Peyer's patch (tissue), 4 donors: ENCODE results near the gene EID2B. TPM values are rescaled to one million over a fixed set of nuclear protein-coding genes. Genes with fewer than 3 reads are reported as not detected.

Experiments
- DNase-seq, 3 donors: peaks; one replicate each; pipeline ENCODE4 v3.0.0-alpha.2; 2017 to 2019
- H3K27ac ChIP-seq, 4 donors: fragments of 200-600 bp; sonication (generic); one replicate each; pipeline ENCODE4 v1.5.1; 2016 to 2019
- H3K27me3 ChIP-seq, 2 donors: fragments of 200-600 bp; sonication (generic); one replicate each; pipeline ENCODE4 v1.5.1; 2019
- H3K36me3 ChIP-seq, 3 donors: fragments of 200-600 bp; sonication (generic); one replicate each; pipeline ENCODE4 v1.5.1; 2016 to 2019
- H3K4me1 ChIP-seq, 4 donors: fragments of 200-600 bp; sonication (generic); one replicate each; pipeline ENCODE4 v1.5.1; 2016 to 2019
- H3K4me3 ChIP-seq, 4 donors: fragments of 200-600 bp; sonication (generic); 1 replicate in 3 of 4; 2 replicates in 1 of 4; pipeline ENCODE4 v1.5.1; 2016 to 2019; ENCODE audit warnings: mild to moderate bottlenecking in 1 of 4
- H3K9me3 ChIP-seq, 4 donors: fragments of 200-600 bp; sonication (generic); one replicate each; pipeline ENCODE4 v1.5.1; 2016 to 2019; ENCODE audit warnings: mild to moderate bottlenecking in 1 of 4
- POLR2A ChIP-seq, 2 donors: fragments of 450-650 bp; IDR thresholded peaks; one replicate each; pipeline ENCODE4 v1.5.1; 2017; ENCODE audit warnings: antibody characterized with exemption in 2 of 2, mild to moderate bottlenecking in 2 of 2, moderate library complexity in 2 of 2
- total RNA-seq, 4 donors: library from RNA; depleted of rRNA; stranded (reverse); fragments of >200 nt; gene quantifications; one replicate each; pipeline ENCODE4 v1.1.0, GENCODE V29; 2016
- TF ChIP-seq, protein P1 (sequence below), 6 experiments: fragments of 450-650 bp in 4 of 6; fragments of 200-600 bp in 2 of 6; sonication (generic) in 1 of 6; IDR thresholded peaks; one replicate each; pipeline ENCODE4 v1.5.1; 2017 to 2019; ENCODE audit warnings: antibody characterized with exemption in 6 of 6, mild to moderate bottlenecking in 3 of 6, moderate library complexity in 1 of 6

The EID2B gene
- total RNA-seq, 4 donors from 2014 or later = 0.35 to 1.7 (median 1.1) TPM; not detected in 1

DNA sequence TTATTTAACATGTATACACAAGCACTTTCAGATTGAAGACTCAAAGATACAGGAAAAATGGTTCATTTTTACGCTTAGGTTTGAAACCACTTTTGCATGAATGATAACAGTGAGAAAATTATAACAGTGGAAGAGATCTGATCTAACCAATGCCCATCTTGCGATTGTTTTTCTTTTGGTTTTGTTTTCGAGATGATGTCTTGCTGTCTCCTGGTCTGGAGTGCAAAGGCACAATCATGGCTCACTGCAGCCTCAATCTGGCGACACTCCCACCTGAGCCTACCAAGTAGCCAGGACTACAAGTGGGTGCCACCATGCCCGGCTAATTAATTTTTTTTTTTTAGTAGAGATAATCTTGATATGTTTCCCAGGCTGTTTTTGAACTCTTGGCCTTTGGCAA lies 17.5 kb upstream of the EID2B start:
- Histone ChIP-seq H3K4me1 (peaks cover 0 to 6% (median 0%) of the 10 kb centered on the region in 4 donors), H3K9me3 (no peaks in the 10 kb centered on the region), H3K4me3 (no peak overlapping the region), H3K27me3 (no peaks in the 10 kb centered on the region), H3K27ac (no peak overlapping the region), H3K36me3 (no peaks in the 10 kb centered on the region)
- TF ChIP-seq, protein P1, sequence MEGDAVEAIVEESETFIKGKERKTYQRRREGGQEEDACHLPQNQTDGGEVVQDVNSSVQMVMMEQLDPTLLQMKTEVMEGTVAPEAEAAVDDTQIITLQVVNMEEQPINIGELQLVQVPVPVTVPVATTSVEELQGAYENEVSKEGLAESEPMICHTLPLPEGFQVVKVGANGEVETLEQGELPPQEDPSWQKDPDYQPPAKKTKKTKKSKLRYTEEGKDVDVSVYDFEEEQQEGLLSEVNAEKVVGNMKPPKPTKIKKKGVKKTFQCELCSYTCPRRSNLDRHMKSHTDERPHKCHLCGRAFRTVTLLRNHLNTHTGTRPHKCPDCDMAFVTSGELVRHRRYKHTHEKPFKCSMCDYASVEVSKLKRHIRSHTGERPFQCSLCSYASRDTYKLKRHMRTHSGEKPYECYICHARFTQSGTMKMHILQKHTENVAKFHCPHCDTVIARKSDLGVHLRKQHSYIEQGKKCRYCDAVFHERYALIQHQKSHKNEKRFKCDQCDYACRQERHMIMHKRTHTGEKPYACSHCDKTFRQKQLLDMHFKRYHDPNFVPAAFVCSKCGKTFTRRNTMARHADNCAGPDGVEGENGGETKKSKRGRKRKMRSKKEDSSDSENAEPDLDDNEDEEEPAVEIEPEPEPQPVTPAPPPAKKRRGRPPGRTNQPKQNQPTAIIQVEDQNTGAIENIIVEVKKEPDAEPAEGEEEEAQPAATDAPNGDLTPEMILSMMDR (IDR thresholded peaks at IDR 0.05) = no peak
- TF ChIP-seq POLR2A (IDR thresholded peaks at IDR 0.05) = no peak
- no peak for DNase-seq

DNA sequence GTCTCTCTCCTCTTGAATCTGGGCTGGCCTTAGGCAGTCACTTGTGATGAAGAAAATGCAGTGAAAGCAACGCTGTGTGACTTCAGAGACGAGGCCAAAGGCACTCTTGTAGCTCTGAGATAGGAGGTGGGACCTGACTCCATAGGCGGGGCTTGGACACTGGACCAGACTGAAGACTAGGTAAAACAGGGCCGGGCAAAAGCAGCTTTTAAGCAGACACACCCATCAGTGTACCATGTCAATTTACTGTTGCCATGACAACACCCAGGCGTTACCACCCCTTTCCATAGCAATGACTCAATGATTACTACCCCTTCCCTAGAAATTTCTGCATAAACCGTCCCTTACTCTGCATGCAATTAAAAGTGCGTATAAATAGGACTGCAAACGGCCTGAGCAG lies 13.9 kb upstream of the EID2B start:
- TF ChIP-seq POLR2A (IDR thresholded peaks at IDR 0.05) = no peak
- TF ChIP-seq, protein P1 (IDR thresholded peaks at IDR 0.05) = no peak

DNA sequence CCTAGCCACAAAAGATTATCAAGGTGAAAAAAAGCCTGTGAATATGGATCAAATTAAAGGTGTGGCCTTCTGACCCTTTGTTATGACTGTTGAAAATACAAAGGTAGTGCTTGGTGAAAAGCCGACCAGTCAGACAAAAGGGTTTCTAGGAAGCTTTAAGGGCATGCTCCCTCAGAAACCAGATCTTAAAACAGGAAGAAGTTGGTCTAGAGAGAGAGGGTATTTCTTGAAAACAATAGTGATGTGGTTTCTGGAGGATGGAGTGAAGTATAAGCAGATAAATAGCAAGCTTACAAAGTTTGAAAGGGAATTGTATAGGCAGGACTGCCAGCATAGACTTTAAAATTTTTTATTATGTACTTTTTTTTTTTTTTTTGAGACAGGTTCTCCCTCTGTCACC lies 12.3 kb upstream of the EID2B start:
- Histone ChIP-seq H3K9me3 (no peaks in the 10 kb centered on the region), H3K27me3 (no peaks in the 10 kb centered on the region), H3K4me3 (no peak overlapping the region), H3K36me3 (no peaks in the 10 kb centered on the region), H3K27ac (no peak overlapping the region), H3K4me1 (no peaks in the 10 kb centered on the region)
- no peak for DNase-seq
- no peak for TF ChIP-seq POLR2A (IDR thresholded peaks at IDR 0.05)
- TF ChIP-seq, protein P1 (IDR thresholded peaks at IDR 0.05) = no peak

More for the DNA sequence above, 13.9 kb upstream of the EID2B start:
- no peak for DNase-seq
- no peak overlapping the region for H3K4me3 ChIP-seq
- H3K36me3 ChIP-seq = no peaks in the 10 kb centered on the region
- no peaks in the 10 kb centered on the region for H3K9me3 ChIP-seq
- peaks cover 0 to under 1% (median 0%) of the 10 kb centered on the region in 4 donors for H3K4me1 ChIP-seq
- H3K27me3 ChIP-seq = no peaks in the 10 kb centered on the region
- no peak overlapping the region for H3K27ac ChIP-seq

DNA sequence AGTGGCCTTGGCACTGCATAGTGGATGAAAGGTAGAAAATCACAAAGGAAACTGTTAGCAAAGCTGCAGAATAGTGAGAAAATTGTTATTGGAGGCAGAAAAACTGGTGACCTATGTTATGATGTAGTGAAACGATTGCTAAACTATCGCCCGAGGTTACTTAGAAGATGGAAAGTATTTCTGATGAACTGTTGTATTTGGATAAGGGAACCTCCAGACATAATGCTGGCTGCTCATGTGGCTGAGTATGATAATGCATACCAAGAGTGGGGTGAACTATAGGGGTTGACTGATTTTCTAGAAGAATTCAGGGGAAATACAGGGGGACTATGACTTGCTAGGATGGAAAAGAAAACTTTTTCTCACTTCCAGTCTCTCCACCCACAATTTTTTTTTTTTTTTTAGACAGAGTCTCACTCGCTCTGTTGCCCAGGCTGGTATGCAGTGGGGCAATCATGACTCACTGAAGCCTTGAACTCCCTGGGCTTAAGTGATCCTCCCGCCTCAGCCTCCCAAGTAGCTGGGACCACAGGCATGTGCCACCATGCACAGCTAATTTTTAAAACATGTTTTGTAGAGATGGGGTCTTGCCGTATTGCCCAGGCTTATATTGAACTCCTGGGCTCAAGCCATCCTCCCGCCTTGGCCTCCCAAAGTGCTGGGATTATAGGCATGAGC lies 11.7 kb upstream of the EID2B start:
- Histone ChIP-seq H3K27me3 (no peaks in the 10 kb centered on the region), H3K4me3 (no peak overlapping the region), H3K4me1 (no peaks in the 10 kb centered on the region), H3K27ac (no peak overlapping the region), H3K9me3 (no peaks in the 10 kb centered on the region), H3K36me3 (no peaks in the 10 kb centered on the region)
- DNase-seq = no peak
- TF ChIP-seq, protein P1 (IDR thresholded peaks at IDR 0.05) = no peak
- TF ChIP-seq POLR2A (IDR thresholded peaks at IDR 0.05) = no peak

DNA sequence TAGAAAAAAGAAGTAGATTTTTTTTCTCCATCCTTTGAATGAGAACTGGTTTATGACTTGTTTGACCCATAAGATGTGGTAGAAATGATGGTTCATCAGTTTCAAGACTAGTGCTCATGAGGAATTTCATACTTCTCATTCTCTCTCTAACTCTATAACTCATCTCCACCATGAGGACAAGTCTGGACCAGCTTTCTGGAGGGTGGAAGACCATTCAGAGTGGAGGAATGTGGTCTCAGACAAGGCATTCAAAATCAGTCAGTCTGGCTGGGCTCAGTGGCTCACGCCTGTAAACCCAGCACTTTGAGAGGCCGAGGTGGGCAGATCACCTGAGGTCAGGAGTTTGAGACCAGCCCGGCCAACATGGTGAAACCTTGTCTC lies 10.8 kb upstream of the EID2B start:
- H3K27ac ChIP-seq = no peak overlapping the region
- peaks cover 0 to 8% (median 0%) of the 10 kb centered on the region in 4 donors for H3K4me1 ChIP-seq
- no peaks in the 10 kb centered on the region for H3K27me3 ChIP-seq
- no peaks in the 10 kb centered on the region for H3K36me3 ChIP-seq
- no peaks in the 10 kb centered on the region for H3K9me3 ChIP-seq
- TF ChIP-seq, protein P1 (IDR thresholded peaks at IDR 0.05) = no peak
- no peak for TF ChIP-seq POLR2A (IDR thresholded peaks at IDR 0.05)
- no peak overlapping the region for H3K4me3 ChIP-seq
- no peak for DNase-seq
